GM19455 (cell line): Measurements from ENCODE around the gene FBLN2.

Experiments
- ATAC-seq: cut with Tn5 transposase; IDR thresholded peaks from one replicate; pipeline ENCODE4 v1.9.1; 2021; ENCODE audit not compliant: unreplicated experiment

Gene FBLN2

DNA sequence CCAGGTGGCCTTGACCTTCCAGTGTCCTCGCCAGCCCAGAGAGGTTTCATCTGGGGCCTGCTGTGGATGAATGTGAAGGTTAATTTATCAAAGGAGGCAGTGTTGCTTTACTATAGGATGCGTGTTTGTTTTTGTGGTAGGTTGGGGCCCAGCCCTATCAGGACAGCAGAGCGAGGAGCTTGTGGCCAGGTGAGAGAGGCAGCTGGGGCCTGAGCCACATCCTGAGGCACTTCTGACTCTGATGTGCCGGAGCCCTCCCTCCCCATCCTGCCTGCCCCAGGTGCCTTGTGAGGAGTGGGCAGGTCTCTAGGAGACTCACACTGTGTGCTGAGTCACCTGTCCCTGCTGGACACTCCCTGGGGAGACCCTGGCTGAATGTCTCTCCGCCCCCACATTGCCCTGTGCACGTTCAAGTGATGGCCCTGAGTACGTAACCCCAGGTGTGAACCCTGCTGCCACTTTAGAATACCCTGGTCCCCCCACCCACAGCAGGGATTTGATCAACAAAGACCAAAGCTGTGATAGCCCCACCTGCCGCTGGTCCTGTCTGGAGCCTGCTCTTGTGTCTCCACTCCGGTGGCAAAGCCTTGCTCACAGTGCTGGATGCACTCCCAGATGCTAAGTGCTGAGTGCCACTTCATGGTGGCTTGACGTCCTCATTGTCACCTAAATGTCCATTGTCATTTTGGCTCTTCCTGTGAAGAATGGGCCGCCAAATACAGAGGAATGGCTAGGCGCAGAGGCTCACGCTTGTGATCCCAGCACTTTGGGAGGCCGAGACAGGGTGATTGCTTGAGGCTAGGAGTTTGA is 16.0 kb downstream of the FBLN2 start:
- no peak for ATAC-seq

- ATAC-seq, result no peak
Measured at GRCh38 chr3:13565581-13566452, 16.9 kb downstream of the FBLN2 start.

DNA sequence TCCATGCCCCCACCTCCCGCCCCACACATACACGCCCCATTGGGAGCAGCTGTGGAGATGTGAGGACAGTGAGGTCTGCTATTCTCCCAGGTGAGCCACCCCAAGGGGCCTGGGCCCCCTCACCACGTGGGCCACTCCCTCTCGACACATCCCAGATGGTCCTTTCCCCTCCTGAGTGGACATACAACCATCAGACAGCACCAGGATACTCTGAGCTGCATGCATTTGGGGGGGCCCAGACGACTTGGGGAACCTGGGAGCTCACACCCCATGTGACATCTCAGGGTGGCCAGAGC is 17.5 kb downstream of the FBLN2 start:
- ATAC-seq, result no peak

GRCh38 chr3:13566769-13567310 is 17.9 kb downstream of the FBLN2 start:
- no peak for ATAC-seq

DNA sequence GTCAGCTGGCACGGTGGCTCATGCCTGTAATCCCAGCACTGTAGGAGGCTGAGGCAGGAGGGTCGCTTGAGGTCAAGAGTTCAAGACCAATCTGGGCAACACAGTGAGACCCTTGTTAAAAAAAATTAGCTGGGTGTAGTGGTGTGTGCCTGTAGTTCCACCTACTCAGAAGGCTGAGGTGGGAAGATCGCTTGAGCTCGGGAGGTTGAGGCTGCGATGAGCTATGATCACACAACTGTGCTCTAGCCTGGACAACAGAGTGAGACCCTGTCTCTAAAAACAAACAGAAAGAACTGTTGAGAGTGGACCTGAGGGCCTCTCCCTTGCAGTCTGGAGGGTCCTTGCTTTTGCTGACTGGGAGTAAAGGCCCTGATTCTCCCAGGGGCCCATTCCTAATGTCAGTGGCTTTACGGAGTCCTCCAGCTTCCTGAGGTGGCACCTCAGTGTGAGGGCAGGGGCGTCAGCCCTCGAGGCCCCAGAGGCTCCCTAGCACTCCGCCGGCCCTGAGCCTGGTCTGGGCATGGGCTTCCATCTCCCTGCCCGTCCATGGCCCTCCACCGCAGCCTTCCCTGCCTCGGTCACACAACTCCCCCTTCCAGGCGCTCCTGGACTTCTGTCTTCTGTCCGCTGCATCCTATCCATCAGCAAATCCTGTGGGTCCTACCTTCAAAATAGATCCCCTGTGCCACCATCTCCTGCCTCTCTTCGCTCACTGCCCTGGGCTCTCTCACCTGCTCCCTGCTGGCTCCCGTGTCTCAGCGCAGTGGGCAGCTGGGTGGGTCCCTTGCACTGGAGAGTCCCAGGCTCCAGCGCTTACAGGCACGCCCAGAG is 19.0 kb downstream of the FBLN2 start:
- ATAC-seq, result no peak

GRCh38 chr3:13568515-13569028 is 19.6 kb downstream of the FBLN2 start:
- no peak for ATAC-seq

- no peak for ATAC-seq
Measured at GRCh38 chr3:13569201-13569600, 20.3 kb downstream of the FBLN2 start.

- ATAC-seq, result no peak
Measured at GRCh38 chr3:13569641-13570390, 20.9 kb downstream of the FBLN2 start.

GRCh38 chr3:13570391-13571194 is 21.7 kb downstream of the FBLN2 start:
- ATAC-seq, result no peak

- ATAC-seq, result no peak
Measured at GRCh38 chr3:13571264-13571663, 22.3 kb downstream of the FBLN2 start.

DNA sequence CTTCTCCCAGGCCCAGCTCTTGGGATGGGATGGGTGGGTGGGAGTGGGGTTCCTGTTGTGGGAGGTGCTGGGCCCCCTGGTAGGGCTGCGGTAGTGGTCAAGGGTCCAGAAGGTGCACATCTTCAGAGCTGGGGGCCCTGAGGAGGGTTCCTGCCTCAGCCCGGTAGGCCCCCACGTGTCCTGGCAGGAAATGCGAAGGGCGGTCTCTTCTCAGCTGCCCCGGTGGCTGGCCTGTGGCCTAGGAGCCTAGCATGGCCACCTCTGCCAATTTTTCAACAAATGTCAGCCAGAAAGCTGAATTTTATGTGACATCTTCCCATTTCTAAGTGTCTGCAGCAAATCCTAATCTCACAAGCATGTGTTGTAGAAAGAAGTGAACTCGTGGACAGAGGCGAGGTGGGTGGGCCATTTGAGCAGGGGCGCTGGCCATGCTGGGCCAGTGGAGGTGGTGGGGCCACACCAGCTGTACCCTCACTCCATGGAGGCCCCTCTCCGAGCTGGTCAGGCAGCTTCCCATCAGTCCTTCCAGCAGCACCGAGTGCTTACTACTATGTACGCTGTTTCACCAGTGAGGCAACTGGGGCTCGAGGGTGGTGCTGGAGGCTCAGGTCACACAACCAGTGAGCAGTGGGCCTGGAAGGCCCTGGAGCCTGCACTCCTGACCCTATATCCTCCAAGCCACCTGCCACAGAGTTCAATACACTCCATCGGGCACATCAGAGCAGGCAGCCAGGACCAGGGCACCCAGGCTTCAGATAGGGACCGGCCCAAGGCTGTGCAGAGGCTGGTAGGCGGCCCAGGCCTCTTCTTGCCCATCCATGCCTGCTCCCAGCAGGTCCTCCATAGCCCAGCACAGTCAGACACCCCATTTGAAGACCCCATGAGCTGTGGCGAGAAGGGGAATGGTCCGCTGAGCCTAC is 23.2 kb downstream of the FBLN2 start:
- no peak for ATAC-seq

GRCh38 chr3:13572926-13573623 is 24.1 kb downstream of the FBLN2 start:
- ATAC-seq, result no peak

DNA sequence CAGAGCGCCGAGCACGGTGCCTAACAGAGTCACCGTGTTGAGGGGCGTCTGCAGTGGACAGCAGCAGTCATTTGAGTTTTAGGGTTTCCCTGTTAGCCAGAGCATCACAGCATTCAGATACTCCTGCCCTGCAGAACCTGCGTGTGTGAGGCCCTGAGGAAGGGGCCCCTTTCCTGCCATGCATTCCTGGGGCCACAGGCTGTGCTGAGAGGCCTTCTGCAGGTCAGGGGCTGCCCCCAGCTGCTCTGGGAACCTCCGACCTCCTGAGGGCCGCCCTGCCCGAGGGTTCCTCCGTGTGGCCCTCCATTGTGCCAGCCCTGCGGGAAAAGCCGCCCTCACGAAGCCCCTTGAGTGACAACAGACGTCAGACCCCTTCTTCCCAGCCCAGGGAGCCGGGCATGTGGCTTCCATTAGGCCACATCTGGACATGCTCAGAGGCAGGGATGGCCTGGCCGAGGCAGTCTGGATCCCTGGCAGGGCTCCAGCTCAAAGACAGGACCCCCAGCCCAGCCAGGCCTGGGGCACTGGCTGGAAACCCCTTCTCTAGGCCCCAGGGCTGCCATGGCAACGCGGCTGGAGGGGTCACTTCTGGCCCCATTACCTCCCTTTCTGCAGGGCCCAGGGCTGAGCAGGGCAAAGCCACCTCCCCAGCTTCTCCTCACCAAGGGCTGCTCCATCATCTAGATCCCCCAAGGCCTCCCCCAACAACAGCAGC is 25.3 kb downstream of the FBLN2 start:
- no peak for ATAC-seq

- no peak for ATAC-seq
Measured at GRCh38 chr3:13574798-13575451, 26.0 kb downstream of the FBLN2 start.

GRCh38 chr3:13575459-13576061 is 26.6 kb downstream of the FBLN2 start:
- no peak for ATAC-seq
